SK-N-SH (cell line): Measurements from ENCODE around the gene DHODH. TPM values are rescaled to one million over a fixed set of nuclear protein-coding genes. Genes with fewer than 3 reads are reported as not detected.
A peak's percentile ranks its signal among the peaks of the same experiment; 100 is the strongest.

ENCODE experiments used
- CTCF ChIA-PET: fragments of 300-600, 350-600 bp; formaldehyde crosslinking; extraction: SDS; loops from one replicate; lab custom pipeline; 2021; lab: Yijun Ruan, JAX
- POLR2A ChIA-PET: fragments of 350-600 bp; sonication (Branson Sonifier 250); formaldehyde crosslinking; extraction: SDS; loops from one replicate; lab custom pipeline; 2020; ENCODE audit warnings: antibody characterized with exemption, inconsistent platforms; lab: Yijun Ruan, JAX
- DNase-seq: peaks from one replicate; pipeline ENCODE4 v3.0.0; 2012
- H2AFZ ChIP-seq: fragments of 200-600 bp; sonication (generic); 2 replicates; pipeline ENCODE4 v1.8.1; 2016; ENCODE audit warnings: antibody characterized with exemption, mild to moderate bottlenecking, low read depth
- H3F3A ChIP-seq: fragments of 200-600 bp; sonication (generic); replicated peaks from 2 replicates; pipeline ENCODE3; 2016; ENCODE audit warnings: antibody characterized with exemption, mild to moderate bottlenecking; ENCODE audit not compliant: insufficient read depth
- H3K27ac ChIP-seq, 2 experiments: fragments of 200-500 bp in 1 of 2; fragments of 200-600 bp in 1 of 2; sonication (Bioruptor generic) in 1 of 2; sonication (generic), shearing (Covaris generic) in 1 of 2; 2 replicates each; pipeline versions ENCODE4 v1.5.1 to v1.6.1; 2014 to 2016; ENCODE audit warnings: low read depth in 2 of 2, inconsistent platforms in 1 of 2, low read length in 1 of 2, mild to moderate bottlenecking in 1 of 2, mixed read lengths in 1 of 2
- H3K27me3 ChIP-seq: fragments of 200-600 bp; sonication (generic), shearing (Covaris generic); 2 replicates; pipeline ENCODE4 v1.6.1; 2016; ENCODE audit warnings: mixed run types; ENCODE audit not compliant: insufficient read depth
- H3K36me3 ChIP-seq, 2 experiments: fragments of 200-500 bp in 1 of 2; fragments of 200-600 bp in 1 of 2; sonication (Bioruptor generic) in 1 of 2; sonication (generic) in 1 of 2; replicated peaks in 1 of 2; 2 replicates each; pipeline versions ENCODE3 to v1.5.1; 2014 to 2016; ENCODE audit warnings: low read length in 1 of 2, mild to moderate bottlenecking in 1 of 2; ENCODE audit not compliant: insufficient read depth in 2 of 2, control insufficient read depth in 1 of 2
- H3K4me1 ChIP-seq, 2 experiments: fragments of 200-500 bp in 1 of 2; fragments of 200-600 bp in 1 of 2; sonication (Bioruptor generic) in 1 of 2; sonication (generic), shearing (Covaris generic) in 1 of 2; 2 replicates each; pipeline versions ENCODE4 v1.5.1 to v1.6.1; 2014 to 2016; ENCODE audit warnings: low read depth in 1 of 2, low read length in 1 of 2, mixed run types in 1 of 2; ENCODE audit not compliant: insufficient read depth in 2 of 2, control insufficient read depth in 1 of 2
- H3K4me2 ChIP-seq: fragments of 200-600 bp; sonication (generic), shearing (Covaris generic); 2 replicates; pipeline ENCODE4 v1.6.1; 2017; ENCODE audit warnings: mixed run types
- H3K4me3 ChIP-seq, 2 experiments: fragments of 200-500 bp in 1 of 2; fragments of 200-600 bp in 1 of 2; sonication (Bioruptor generic) in 1 of 2; sonication (generic), shearing (Covaris generic) in 1 of 2; 2 replicates each; pipeline versions ENCODE4 v1.5.1 to v1.8.1; 2014 to 2016; ENCODE audit warnings: low read depth in 2 of 2, inconsistent platforms in 1 of 2, low read length in 1 of 2, mild to moderate bottlenecking in 1 of 2, mixed read lengths in 1 of 2, moderate library complexity in 1 of 2
- H3K79me2 ChIP-seq: fragments of 200-600 bp; sonication (generic); 2 replicates; pipeline ENCODE4 v1.8.1; 2017; ENCODE audit warnings: mild to moderate bottlenecking; ENCODE audit not compliant: insufficient read depth
- H3K9ac ChIP-seq: fragments of 200-600 bp; sonication (generic); 2 replicates; pipeline ENCODE4 v1.6.1; 2017; ENCODE audit warnings: mixed run types
- H3K9me2 ChIP-seq: fragments of 200-600 bp; sonication (generic); 2 replicates; pipeline ENCODE4 v1.6.1; 2017; ENCODE audit warnings: mixed run types
- H3K9me3 ChIP-seq: fragments of 200-600 bp; sonication (generic); 2 replicates; pipeline ENCODE4 v1.6.1; 2017; ENCODE audit warnings: mixed run types, mild to moderate bottlenecking, moderate library complexity
- H4K20me1 ChIP-seq: fragments of 200-600 bp; sonication (generic); 2 replicates; pipeline ENCODE4 v1.6.1; 2017; ENCODE audit warnings: mild to moderate bottlenecking, mixed run types; ENCODE audit not compliant: insufficient read depth
- CTCF ChIP-seq: fragments of 200-600 bp; sonication (generic); IDR thresholded peaks from 2 replicates; pipeline ENCODE4 v1.6.1; 2017; ENCODE audit warnings: antibody characterized with exemption, mild to moderate bottlenecking, moderate library complexity
- FOXJ3 ChIP-seq: sonication (generic); formaldehyde crosslinking; IDR thresholded peaks from 2 replicates; pipeline ENCODE4 v1.5.1; 2020; ENCODE audit warnings: mild to moderate bottlenecking, missing genetic modification reagents
- MEF2A ChIP-seq: IDR thresholded peaks from 2 replicates; pipeline ENCODE4 v1.4.0; 2012; ENCODE audit warnings: low read depth, borderline replicate concordance
- NFIC ChIP-seq: IDR thresholded peaks from 2 replicates; pipeline ENCODE4 v1.4.0; 2012; ENCODE audit warnings: borderline replicate concordance
- POLR2AphosphoS5 ChIP-seq: IDR thresholded peaks from 2 replicates; pipeline ENCODE4 v1.6.1; 2012; ENCODE audit warnings: low read depth, low read length
- RAD21 ChIP-seq: IDR thresholded peaks from 2 replicates; pipeline ENCODE4 v1.6.1; 2012; ENCODE audit warnings: mild to moderate bottlenecking, low read length
- RXRA ChIP-seq: IDR thresholded peaks from 2 replicates; pipeline ENCODE4 v1.4.0; 2012; ENCODE audit warnings: low read depth, mild to moderate bottlenecking, borderline replicate concordance
- SMC3 ChIP-seq: IDR thresholded peaks from 2 replicates; pipeline ENCODE4 v1.6.1; 2012; ENCODE audit warnings: low read depth, low read length, improper control_type of control experiment
- USF2 ChIP-seq: fragments of 150-350 bp; IDR thresholded peaks from 2 replicates; pipeline ENCODE4 v1.6.1; 2017; ENCODE audit warnings: antibody characterized with exemption, low read length, low read depth, borderline replicate concordance
- YY1 ChIP-seq: IDR thresholded peaks from 2 replicates; pipeline ENCODE4 v1.4.0; 2012; ENCODE audit warnings: low read depth, mild to moderate bottlenecking
- WGBS: methylation state at CpG from one replicate; pipeline ENCODE4 v1.1.6; 2017; ENCODE audit warnings: low lambda C conversion rate; 5-methylcytosine and 5-hydroxymethylcytosine counted together
- polyA plus RNA-seq, 3 experiments: library from polyadenylated mRNA; depleted of rRNA; stranded (reverse); fragments of >200 nt; gene quantifications; 2 replicates each; pipeline ENCODE4 v1.2.3, GENCODE V29; 2012

The DHODH gene
- polyA plus RNA-seq, 1 of the 3 experiments (the other 2 are of a cell fraction), result 10.9 TPM

- TF ChIP-seq YY1 (peak; percentile 67; the same call in 1 of the 2 replicates), CTCF (no peak), MEF2A (no peak), RXRA (no peak), USF2 (no peak), POLR2AphosphoS5 (peak; percentile 83)
Measured at GRCh38 chr16:72008424-72009216, at the start of gene DHODH (continued).

- CTCF ChIA-PET, result interaction anchor here (0.6 to 4.3 kb wide), 49 partner anchors 9 to 460 kb away, joined by 3 to 37 read pairs (median 4); partner anchors contain the start of genes AP1G1, IST1, PKD1L3 and ZNF821
- H3K4me1 ChIP-seq, result no peaks in the 10 kb centered on the region; a peak in 1 of 4 replicates
- H3K27me3 ChIP-seq, result no peaks in the 10 kb centered on the region
- no peaks in the 10 kb centered on the region for H4K20me1 ChIP-seq
- no peak overlapping the region for H3K27ac ChIP-seq
- H3K9ac ChIP-seq, result no peak overlapping the region
- no peak overlapping the region for H3K4me3 ChIP-seq
- H3K9me3 ChIP-seq, result no peaks in the 10 kb centered on the region
- 53% methylated on average over 14 of the region's 14 CpGs for WGBS
- H3F3A ChIP-seq, result no peaks in the 10 kb centered on the region
- TF ChIP-seq CTCF (peak; percentile 92), SMC3 (peak; percentile 70), NFIC (no peak), FOXJ3 (CRISPR knock-in tag) (peak; percentile 70), RAD21 (peak; percentile 87)
- H3K4me2 ChIP-seq, result no peak overlapping the region
- no peaks in the 10 kb centered on the region for H3K79me2 ChIP-seq
- no peak overlapping the region for H2AFZ ChIP-seq
- POLR2A ChIA-PET, result interaction anchor here (0.7 to 1.5 kb wide), 2 partner anchors 78 to 153 kb away, joined by 3 to 5 read pairs; partner anchors contain the start of gene AP1G1
- DNase-seq, result peak; percentile 71
- no peaks in the 10 kb centered on the region for H3K36me3 ChIP-seq
- H3K9me2 ChIP-seq, result no peaks in the 10 kb centered on the region
Measured at GRCh38 chr16:71961066-71962039, 47.2 kb upstream of the DHODH start.
